SK-N-DZ (cell line): Measurements from ENCODE around the gene TECPR2. TPM values are rescaled to one million over a fixed set of nuclear protein-coding genes. Genes with fewer than 3 reads are reported as not detected.
"Not testable (repeated sequence)": the region's sequence is repeated elsewhere in the genome, so short reads cannot be mapped to it uniquely, and the experiment has no call there.

Source experiments
- DNase-seq: peaks from one replicate; pipeline ENCODE4 v3.0.0-alpha.2; 2015; ENCODE audit warnings: low spot score
- polyA plus RNA-seq, 2 experiments: library from polyadenylated mRNA; depleted of rRNA; stranded (reverse); fragments of >200 nt; gene quantifications; 2 replicates each; pipeline ENCODE4 v1.2.3, GENCODE V29; 2014

TECPR2 gene, protein sequence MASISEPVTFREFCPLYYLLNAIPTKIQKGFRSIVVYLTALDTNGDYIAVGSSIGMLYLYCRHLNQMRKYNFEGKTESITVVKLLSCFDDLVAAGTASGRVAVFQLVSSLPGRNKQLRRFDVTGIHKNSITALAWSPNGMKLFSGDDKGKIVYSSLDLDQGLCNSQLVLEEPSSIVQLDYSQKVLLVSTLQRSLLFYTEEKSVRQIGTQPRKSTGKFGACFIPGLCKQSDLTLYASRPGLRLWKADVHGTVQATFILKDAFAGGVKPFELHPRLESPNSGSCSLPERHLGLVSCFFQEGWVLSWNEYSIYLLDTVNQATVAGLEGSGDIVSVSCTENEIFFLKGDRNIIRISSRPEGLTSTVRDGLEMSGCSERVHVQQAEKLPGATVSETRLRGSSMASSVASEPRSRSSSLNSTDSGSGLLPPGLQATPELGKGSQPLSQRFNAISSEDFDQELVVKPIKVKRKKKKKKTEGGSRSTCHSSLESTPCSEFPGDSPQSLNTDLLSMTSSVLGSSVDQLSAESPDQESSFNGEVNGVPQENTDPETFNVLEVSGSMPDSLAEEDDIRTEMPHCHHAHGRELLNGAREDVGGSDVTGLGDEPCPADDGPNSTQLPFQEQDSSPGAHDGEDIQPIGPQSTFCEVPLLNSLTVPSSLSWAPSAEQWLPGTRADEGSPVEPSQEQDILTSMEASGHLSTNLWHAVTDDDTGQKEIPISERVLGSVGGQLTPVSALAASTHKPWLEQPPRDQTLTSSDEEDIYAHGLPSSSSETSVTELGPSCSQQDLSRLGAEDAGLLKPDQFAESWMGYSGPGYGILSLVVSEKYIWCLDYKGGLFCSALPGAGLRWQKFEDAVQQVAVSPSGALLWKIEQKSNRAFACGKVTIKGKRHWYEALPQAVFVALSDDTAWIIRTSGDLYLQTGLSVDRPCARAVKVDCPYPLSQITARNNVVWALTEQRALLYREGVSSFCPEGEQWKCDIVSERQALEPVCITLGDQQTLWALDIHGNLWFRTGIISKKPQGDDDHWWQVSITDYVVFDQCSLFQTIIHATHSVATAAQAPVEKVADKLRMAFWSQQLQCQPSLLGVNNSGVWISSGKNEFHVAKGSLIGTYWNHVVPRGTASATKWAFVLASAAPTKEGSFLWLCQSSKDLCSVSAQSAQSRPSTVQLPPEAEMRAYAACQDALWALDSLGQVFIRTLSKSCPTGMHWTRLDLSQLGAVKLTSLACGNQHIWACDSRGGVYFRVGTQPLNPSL (N-terminal part only)
- 1.8 and 5.3 TPM in 2 replicates for polyA plus RNA-seq (2014; cell fraction: cytosol; rRNA removed)
- polyA plus RNA-seq (2014; cell fraction: nucleus; rRNA removed): 0.99 and 5.3 TPM in 2 replicates

DNA sequence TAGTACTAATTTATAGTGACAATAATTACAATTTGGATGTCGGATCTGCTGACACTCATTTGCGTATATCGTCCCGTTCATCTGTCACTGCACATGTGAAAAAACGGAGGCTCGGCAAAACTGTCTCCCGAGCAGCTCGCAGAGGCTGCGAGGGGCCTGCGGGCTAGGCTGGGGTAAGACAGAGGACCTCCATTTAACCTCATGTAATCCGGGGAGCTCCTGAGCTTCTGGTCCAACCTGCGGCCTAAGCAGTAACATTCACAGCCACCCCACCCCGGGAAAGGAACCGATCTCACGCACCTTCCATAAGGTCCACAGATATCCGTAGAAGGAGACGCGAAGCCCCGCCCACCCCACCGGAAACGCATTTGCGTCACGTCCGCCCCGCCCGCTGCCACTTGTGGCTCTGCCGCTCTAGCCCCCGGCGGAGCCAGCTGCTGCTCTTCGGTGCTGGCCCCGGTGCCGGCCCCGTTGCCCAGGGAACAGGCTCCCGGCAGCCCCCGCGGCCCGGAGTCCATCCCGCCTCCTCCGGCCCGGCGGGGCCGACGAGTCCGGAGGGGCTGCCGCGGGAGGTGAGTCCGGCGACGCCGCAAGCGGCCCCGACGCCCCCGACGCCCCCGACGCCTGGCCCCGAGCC lies at the start of gene TECPR2, which contains the start of gene CINP:
TECPR2 (plus strand) TSS at position 397 of the 637 bp plus-strand sequence. CDS start 13,781 bp downstream, outside the sequence.
CINP (minus strand) TSS at position 346 of the 637 bp plus-strand sequence; CDS start at position 307, 39 bp downstream.
- peak; percentile 81 for DNase-seq

DNA sequence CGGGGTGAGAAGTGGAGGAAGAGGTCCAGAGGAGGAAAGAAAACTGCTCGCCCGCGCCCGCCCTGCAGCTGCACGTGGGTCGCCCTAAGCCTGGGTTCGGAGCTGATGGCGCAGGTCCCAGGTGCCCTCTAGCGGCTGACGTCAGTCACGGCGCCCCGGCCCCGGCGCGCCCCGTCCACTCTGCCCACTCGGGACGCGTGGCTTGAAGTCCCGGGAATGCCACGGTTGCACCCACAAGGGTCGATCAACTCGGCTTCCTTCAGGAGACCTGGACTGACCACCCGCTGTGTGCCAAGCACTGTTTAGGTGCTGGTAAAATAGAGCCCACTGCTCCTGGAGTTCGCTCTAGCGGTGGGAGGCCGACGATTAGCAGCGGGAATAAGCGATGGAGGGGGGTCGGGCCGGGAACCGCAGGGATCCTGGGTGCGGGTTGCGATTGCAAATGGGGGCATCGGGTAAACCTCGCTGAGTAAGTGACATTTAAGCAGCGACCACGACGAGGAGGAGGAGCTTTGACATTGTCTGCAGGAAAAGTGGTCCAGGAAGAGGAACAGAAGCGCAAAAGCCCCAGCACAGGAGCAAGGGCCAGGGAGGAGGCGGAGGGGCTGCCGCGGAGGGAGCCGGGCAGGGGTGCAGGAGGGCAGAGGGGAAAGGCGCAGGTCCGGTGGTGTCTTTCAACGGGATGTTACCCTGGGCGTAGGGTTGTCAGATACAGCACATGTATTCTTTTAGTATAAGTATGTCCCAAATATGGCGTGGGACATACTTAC lies 48.3 kb upstream of the TECPR2 start:
- peak; percentile 66 for DNase-seq

DNA sequence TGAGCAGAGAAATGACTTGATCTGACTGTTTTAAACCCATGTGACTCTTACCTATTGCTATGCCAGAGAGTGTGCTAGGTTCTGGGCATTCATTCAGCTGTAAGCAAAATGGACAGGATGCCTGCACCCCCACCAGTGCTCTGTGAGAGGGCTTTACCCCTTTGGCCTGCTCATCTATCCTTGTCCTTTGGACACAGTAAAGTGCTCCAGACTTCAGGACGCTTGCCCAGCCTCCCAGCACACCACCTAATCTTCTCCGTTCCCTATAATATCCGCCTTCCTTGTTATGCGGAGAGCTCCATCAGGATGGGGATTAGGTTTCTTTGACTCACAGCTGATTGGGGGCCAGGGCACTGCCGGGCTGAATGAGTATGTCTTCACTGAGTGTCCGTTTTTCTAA lies 47.6 kb upstream of the TECPR2 start:
- DNase-seq: peak; percentile 31

DNA sequence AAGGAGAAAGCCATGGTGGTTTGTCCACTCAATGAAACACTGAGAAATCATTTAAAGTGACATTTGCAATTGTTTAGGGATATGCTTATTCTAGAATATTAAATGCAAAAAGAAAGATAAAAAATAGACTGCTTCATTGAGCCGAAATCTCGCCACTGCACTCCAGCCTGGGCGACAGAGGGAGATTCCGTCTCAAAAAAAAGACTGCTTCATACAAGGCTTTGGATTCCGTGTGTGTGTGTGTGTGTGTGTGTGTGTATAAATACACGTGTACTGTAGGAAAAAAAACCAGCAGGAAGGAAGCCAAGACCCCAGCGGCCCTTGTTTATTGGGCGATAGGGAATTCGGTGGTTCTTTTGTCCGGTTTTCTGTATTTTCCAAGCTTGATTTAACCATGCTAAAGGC lies 46.4 kb upstream of the TECPR2 start:
- DNase-seq: no peak

DNA sequence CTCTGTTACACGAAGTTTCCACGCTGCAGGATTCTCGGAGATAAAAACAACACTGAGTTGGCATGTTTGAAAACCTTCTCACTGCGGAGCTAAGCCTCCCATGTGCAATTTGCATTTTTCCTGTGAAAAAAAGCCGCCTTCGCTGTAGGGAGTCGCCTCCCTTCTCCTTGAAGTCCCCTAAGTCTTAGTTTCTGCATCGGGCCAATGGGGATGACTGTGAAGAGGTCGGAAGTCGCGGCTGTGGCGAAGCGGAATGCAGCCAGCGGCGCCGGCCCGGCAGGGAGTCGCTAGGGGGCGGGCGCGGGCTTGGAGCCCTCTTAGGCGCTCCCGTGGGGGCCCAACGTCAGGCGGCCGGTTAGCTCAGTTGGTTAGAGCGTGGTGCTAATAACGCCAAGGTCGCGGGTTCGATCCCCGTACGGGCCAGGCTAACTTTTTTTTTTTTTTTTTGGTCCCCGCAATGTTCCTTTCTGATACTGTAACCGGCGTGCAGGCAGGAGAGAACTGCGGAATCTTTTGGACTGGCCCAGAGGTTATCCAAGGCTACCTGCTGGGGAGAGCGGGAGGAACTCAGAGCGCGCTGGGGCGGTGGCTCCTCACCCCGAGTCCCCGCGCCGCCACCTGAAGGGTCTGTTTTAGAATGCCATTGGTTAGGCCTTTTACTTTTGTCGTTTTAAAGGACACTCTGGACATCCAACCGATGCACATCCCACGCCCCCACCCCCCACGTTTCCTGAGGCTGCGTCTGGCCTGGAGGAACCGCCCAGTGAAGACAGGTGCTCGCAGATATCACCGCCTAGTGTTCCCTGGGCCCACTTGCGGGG lies 45.8 kb upstream of the TECPR2 start:
- peak; percentile 84 for DNase-seq

DNA sequence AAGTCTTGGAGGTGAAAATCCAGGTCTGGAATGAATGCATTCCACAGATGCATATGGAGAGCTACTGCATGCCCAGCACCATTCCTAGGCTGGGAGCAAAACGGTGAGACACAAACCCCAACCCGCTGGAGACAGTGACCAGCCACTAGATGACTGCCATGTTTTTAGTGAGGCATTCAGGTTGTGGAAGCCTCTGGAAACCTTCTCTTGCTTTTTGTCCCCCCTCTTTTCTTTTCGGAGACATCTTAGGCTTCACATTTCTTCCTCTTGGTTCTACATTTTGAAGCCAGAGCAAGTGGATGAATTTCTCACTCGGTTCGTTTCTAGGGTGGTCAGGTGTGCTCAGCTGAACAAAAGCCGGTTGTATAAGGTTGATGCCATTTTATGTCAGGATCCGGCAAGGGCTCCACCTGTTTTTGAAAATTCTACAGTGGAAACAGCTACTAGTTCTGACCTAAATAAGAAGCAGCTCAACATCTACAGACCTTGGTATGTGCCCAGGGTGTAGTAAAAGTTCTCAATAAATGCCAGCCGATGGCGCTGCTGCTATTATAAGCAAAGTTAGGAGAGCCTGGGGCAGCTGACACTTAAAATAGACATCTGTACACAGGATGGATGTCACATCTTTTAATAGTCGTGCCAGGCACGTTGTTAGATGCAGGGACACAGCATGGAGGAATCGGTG lies 45.0 kb upstream of the TECPR2 start:
- DNase-seq: no peak

DNA sequence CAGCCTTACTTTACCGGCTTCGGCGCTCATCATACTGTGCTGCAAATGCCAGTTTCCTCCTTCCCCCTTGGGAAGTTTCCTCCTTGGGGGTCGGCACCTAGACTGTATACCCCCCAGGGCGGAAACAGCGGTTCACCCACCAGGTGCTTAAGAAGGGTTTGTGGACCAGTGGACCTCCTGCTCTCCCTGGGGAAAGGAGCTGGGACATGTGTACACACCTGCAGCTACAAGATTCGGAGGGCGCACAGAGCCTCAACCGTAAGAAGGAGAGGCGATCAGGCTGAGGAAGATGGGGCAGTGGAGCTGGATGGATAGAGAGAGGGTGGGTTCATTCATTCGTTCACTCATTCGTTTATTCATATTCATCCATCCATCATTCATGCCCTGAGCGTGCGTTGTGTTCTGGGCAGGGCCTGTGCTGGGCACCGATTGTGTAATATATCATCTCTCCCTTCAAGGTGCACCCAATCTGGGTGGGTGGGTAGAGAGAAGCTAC lies 43.9 kb upstream of the TECPR2 start:
- no peak for DNase-seq

DNA sequence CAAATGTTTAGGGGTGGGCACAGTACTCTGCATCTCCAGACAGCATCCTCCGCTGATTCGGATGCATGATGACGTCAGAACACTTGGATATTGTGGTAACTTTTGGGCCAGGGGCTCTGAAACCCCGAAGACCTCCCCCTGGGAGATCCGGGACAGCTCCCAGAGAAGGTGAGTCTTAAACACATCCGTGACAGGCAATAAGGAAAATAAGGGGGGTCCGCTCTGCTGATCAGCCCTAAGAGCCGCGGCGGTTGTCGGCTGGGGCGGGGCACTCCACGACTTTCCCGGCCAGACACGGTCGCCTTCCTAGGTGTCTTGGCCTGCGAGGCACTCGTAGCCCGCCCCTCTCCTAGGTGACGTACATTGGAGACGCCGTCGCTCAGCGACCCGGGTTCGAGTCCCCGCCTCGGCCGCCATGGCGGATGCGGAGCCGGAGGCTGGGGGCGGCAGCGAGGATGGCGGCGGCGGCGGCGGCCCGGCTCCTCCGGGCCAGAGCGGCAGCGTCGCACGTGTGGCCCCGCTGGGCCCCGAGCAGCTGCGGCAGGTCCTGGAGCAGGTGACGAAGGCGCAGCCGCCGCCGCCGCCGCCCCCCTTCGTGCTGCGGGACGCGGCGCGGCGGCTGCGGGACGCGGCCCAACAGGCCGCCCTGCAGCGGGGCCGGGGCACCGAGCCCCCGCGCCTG lies 43.2 kb upstream of the TECPR2 start, which contains the start of gene ZNF839:
ZNF839 (plus strand) TSS at position 396 of the 682 bp plus-strand sequence; CDS start at position 416, 20 bp downstream.
- DNase-seq: peak; percentile 80

DNA sequence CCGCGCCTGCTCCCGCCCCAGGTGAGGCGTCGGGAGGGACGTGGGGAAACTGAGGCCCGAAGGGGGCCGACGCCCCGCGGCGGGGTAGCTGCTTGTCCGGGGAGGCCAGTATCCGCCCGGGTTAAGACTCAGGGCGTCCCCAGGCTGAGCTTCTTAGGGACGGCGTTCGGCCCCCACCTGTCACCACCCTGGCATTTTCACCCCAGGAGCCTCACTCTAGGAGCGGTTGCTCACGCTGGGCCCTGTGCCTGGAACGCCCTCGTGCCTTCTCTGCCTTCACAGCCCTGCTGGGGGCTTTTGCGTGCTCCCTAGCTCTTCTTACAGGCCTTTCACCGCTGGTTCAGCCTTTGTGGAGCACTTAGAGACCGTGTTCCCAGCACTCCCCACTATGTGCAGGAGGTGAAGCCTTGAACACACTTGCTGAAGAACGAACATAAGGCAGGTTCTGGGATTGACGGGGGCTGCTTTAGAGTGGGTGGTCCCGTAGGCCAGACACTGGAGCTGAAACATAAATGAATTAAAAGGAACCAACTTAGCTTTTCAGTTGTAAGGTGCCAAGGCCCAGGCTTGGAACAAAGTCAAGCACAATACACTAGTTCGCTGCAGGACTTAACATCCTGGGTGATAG lies 42.6 kb upstream of the TECPR2 start:
- no peak for DNase-seq

DNA sequence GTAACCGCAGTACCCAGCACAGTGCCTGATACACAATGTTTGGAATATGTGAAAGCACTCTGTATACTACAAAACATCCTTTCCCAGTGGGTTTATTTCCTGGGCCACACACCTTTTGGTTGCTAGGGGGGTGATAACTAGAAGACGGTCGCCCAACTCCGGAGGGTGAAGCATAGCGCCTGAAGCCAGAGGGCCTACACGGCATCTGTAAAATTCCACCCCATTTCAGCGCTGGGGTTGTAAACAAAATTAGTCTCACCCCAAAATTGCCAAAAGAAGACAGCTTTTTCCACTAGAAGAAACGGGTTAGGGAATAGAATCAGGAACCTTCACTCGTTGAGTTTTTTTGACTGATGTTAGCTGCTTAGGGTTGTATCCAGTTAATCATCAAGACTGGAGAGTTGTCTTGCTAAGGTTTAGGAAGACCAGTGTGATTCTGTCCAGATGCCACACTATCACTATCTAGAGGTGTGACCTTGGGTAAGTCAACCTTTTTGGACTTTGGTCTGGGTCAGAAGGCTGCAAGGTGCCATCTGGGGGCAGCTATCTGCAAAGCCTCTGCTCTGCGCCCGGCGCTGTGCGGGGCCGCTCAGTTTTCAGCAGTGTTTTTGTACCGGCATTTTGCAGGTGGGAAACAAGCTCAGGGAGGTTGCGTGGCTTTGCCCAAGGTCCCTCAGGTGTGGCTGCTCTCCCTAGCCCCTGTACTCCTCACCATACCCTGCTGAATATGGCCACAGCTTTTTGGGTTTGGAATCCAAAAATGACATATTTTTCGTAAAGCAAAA lies 41.9 kb upstream of the TECPR2 start:
- no peak for DNase-seq

DNA sequence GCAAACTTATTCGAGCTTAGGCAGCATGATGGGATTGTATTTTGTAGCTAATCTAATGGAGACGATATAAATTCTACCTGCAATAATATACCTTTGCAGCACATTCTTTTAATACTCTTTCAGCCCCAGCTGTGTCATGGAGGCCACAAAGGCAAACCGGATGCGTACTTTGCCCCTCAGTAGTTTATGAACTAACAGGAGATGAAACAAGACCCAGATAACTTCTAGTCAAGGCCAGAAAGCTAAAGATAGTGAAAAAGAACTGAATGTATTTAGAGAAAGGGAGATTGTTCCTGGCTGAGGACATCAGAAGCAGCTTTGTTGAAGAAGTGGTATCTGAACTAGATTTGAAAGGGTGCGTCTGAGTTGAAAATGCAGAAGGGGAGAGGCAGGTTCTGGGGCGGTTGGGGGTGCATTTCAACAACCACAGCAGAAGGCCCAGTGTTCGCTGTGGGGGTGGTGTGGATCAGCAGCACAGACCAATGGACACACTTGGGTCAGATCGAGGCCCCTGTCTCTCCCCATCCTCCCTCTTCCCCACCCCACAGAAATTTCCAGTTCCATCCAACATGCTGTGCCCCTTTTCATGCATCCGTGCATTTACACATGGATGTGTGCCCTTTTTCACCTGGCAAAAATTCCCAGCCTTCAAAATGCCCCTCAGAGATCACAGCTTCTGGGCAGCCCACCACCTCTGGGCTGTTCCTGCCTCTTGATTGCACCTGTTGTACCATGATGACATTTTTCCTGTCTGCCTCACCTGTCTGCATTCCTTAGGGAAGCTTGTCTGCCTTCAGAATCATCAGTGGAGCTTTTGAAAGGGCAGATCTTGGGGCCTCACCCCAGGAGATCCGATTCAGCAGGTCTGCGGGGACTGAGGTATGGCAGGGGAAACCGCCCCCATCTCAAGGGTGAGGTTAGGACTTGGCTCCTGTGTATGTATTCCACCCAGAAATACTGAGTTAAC lies 41.0 kb upstream of the TECPR2 start:
- no peak for DNase-seq

DNA sequence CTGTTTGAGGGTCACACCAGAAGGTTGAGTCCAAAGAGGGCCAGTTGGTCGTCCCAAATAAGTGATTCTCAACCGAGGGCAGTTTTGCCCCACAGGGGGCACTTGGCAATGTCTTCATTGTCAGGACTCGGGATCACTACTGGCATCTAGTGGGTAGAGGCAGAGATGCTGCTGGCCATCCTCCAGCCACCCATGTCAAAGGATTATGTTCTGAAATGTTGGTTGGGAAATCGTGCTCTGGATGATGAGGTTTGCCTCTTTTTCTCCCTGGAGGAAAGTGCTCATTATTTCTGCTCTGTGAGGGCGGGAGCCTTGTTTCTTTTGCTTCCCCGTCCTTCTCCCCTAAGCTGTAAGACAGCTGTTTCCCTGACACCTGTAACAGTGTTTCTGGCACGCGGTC lies 39.6 kb upstream of the TECPR2 start:
- no peak for DNase-seq

DNA sequence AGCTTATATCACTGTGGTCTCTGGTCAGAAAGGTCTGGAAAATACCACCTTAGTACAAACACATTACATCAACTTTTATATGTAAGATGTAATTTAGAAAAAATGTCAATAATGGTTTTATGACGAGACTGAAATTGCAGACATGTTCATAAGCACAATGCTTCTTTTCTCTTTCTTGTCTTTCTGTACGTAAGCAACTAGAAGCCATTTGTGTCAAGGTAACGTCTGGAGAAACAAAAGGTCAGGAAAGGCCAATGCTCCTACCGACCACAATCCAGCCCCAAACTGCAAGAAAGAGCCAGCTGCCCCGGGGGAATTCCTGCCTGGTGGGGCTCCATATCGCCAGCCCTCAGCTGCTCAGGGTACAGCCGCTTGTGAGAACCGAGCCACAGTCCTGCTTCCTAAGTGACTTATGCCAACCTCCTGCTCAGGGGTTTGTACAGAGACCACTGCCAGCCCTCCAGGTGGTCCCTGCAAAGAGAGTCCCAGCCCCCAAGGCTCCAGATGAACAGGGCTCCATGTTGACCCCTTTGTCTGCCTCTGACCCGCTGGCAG lies 36.9 kb upstream of the TECPR2 start:
- no peak for DNase-seq

DNA sequence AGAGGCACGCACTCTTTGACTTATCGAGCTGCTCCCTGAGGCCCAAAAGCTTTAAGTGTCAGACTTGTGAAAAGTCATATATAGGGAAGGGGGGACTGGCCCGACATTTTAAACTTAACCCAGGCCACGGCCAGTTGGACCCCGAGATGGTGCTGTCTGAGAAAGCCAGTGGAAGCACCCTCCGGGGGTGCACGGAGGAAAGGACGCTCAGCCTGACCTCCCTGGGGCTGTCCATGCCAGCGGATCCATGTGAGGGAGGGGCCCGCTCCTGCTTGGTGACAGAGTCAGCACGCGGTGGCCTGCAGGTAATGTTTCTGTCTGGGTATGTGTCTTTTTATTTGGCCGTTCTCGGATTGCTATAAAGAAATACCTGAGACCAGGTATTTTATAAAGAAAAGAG lies 36.2 kb upstream of the TECPR2 start:
- DNase-seq: no peak

DNA sequence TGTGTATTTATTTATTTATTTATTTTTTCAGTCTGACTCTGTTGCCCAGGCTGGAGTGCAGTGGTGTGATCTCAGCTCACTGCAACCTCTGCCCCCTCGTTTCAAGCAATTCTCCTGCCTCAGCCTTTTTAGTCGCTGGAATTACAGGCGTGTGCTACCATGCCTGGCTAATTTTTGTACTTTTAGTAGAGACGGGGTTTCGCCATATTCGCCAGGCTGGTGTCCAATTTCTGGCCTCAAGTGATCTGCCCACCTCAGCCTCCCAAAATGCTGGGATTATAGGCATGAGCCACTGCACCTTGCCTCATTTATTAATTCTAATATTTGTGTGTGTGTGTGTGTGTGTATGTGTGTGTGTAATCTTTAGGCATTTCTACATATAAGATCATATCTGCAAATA lies 33.4 kb upstream of the TECPR2 start:
- not testable (repeated sequence) for DNase-seq
